ENCODE results near the gene PSME1.

DNA sequence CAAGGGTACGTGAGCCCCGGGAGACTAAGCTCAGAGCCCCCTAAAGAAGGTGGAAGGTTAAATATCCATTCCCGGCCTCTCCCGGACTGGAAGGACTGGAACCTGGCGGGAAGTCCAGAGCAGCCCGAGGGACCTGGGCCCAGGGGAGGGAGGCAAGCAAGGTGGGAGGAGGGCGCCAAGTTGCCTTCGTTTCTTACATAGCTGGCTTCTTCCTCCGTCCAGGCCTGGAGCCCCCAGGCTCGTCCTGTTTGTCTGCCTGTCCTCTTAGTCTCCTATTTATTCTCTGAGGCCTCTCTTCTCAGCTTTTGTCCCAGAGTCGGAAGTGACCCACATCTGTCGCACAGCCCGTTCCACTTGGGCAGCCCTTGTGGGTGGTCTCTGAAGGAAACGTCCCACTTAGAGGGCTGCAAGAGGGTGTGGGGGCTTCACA lies 41.1 kb upstream of the PSME1 start:
- TF ChIP-seq, protein P1, sequence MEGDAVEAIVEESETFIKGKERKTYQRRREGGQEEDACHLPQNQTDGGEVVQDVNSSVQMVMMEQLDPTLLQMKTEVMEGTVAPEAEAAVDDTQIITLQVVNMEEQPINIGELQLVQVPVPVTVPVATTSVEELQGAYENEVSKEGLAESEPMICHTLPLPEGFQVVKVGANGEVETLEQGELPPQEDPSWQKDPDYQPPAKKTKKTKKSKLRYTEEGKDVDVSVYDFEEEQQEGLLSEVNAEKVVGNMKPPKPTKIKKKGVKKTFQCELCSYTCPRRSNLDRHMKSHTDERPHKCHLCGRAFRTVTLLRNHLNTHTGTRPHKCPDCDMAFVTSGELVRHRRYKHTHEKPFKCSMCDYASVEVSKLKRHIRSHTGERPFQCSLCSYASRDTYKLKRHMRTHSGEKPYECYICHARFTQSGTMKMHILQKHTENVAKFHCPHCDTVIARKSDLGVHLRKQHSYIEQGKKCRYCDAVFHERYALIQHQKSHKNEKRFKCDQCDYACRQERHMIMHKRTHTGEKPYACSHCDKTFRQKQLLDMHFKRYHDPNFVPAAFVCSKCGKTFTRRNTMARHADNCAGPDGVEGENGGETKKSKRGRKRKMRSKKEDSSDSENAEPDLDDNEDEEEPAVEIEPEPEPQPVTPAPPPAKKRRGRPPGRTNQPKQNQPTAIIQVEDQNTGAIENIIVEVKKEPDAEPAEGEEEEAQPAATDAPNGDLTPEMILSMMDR (IDR thresholded peaks at IDR 0.05; ENCODE audit: low read depth, low read length, missing input control): no peak
- no peak for TF ChIP-seq RAD21 (IDR thresholded peaks at IDR 0.05)
- no peak for TF ChIP-seq TAF1 (conservative IDR thresholded peaks at IDR 0.05)
- no peak for TF ChIP-seq SP1 (IDR thresholded peaks at IDR 0.05)
- TF ChIP-seq GABPA (IDR thresholded peaks at IDR 0.05 in 1 of 2, conservative IDR thresholded peaks at IDR 0.05 in 1 of 2): no peak
- TF ChIP-seq YY1 (IDR thresholded peaks at IDR 0.05): no peak
- no peak for TF ChIP-seq HNF4G (IDR thresholded peaks at IDR 0.05)
- TF ChIP-seq, protein P2, sequence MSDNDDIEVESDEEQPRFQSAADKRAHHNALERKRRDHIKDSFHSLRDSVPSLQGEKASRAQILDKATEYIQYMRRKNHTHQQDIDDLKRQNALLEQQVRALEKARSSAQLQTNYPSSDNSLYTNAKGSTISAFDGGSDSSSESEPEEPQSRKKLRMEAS (IDR thresholded peaks at IDR 0.05): no peak
- TF ChIP-seq, protein P3, sequence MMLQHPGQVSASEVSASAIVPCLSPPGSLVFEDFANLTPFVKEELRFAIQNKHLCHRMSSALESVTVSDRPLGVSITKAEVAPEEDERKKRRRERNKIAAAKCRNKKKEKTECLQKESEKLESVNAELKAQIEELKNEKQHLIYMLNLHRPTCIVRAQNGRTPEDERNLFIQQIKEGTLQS (IDR thresholded peaks at IDR 0.05): no peak
- TF ChIP-seq, protein P4, sequence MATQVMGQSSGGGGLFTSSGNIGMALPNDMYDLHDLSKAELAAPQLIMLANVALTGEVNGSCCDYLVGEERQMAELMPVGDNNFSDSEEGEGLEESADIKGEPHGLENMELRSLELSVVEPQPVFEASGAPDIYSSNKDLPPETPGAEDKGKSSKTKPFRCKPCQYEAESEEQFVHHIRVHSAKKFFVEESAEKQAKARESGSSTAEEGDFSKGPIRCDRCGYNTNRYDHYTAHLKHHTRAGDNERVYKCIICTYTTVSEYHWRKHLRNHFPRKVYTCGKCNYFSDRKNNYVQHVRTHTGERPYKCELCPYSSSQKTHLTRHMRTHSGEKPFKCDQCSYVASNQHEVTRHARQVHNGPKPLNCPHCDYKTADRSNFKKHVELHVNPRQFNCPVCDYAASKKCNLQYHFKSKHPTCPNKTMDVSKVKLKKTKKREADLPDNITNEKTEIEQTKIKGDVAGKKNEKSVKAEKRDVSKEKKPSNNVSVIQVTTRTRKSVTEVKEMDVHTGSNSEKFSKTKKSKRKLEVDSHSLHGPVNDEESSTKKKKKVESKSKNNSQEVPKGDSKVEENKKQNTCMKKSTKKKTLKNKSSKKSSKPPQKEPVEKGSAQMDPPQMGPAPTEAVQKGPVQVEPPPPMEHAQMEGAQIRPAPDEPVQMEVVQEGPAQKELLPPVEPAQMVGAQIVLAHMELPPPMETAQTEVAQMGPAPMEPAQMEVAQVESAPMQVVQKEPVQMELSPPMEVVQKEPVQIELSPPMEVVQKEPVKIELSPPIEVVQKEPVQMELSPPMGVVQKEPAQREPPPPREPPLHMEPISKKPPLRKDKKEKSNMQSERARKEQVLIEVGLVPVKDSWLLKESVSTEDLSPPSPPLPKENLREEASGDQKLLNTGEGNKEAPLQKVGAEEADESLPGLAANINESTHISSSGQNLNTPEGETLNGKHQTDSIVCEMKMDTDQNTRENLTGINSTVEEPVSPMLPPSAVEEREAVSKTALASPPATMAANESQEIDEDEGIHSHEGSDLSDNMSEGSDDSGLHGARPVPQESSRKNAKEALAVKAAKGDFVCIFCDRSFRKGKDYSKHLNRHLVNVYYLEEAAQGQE (IDR thresholded peaks at IDR 0.05): no peak
- TF ChIP-seq, protein P5, sequence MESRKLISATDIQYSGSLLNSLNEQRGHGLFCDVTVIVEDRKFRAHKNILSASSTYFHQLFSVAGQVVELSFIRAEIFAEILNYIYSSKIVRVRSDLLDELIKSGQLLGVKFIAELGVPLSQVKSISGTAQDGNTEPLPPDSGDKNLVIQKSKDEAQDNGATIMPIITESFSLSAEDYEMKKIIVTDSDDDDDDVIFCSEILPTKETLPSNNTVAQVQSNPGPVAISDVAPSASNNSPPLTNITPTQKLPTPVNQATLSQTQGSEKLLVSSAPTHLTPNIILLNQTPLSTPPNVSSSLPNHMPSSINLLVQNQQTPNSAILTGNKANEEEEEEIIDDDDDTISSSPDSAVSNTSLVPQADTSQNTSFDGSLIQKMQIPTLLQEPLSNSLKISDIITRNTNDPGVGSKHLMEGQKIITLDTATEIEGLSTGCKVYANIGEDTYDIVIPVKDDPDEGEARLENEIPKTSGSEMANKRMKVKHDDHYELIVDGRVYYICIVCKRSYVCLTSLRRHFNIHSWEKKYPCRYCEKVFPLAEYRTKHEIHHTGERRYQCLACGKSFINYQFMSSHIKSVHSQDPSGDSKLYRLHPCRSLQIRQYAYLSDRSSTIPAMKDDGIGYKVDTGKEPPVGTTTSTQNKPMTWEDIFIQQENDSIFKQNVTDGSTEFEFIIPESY (IDR thresholded peaks at IDR 0.05): no peak
- TF ChIP-seq FOXA2 (IDR thresholded peaks at IDR 0.05): no peak
- no peak for TF ChIP-seq EGR1 (IDR thresholded peaks at IDR 0.05; ENCODE audit: low read depth in 2 of 2)
- TF ChIP-seq RXRA (IDR thresholded peaks at IDR 0.05): no peak
